ENCODE measurements around the gene LIN7A. TPM values are rescaled to one million over a fixed set of nuclear protein-coding genes. Genes with fewer than 3 reads are reported as not detected.

Gene LIN7A
- total and polyA plus RNA-seq, 2 of the 8 experiments (the other 6 are each of a cell fraction or from before 2014, with no cell fraction given) = 5.8 to 22.0 TPM

GRCh38 chr12:80811957-80812708, 125.6 kb downstream of the LIN7A start:
- FAIRE-seq (no peak), DNase-seq (ENCODE audit: low read depth in 1 of 2, low spot score in 2 of 2) (no peak)
- H2BK5ac ChIP-seq (ENCODE audit: low read depth, low read length) = no peak overlapping the region
- H3K23me2 ChIP-seq (ENCODE audit: low read depth, low read length) = no peaks in the 10 kb centered on the region; the same call in 1 of the 2 replicates
- H2BK12ac ChIP-seq (ENCODE audit: low read depth, low read length) = no peak overlapping the region
- H3K56ac ChIP-seq (replicated peaks; ENCODE audit: insufficient read length, low read depth, low read length) = no peak overlapping the region
- no peak overlapping the region for H2BK15ac ChIP-seq (ENCODE audit: low read length)
- no peak overlapping the region for H3K18ac ChIP-seq (ENCODE audit: extremely low read depth, low read length)
- H4K5ac ChIP-seq (ENCODE audit: insufficient read length, low read depth, low read length) = no peak overlapping the region
- H3K79me1 ChIP-seq (ENCODE audit: low read depth, low read length) = no peaks in the 10 kb centered on the region
- H3K4me2 ChIP-seq (ENCODE audit: insufficient read depth in 1 of 2, low read depth in 2 of 2, low read length in 2 of 2) = no peak overlapping the region
- H3K4me3 ChIP-seq (ENCODE audit: extremely low read depth in 1 of 4, insufficient read depth in 2 of 4, low read depth in 3 of 4, low read length in 4 of 4) = no peak overlapping the region
- H3K23ac ChIP-seq (ENCODE audit: insufficient read length) = no peak overlapping the region
- H3K14ac ChIP-seq (ENCODE audit: insufficient read length) = no peak overlapping the region
- no peaks in the 10 kb centered on the region for H3K4me1 ChIP-seq (replicated peaks in 1 of 4; ENCODE audit: control insufficient read depth in 3 of 4, insufficient read depth in 4 of 4, low read length in 3 of 4)
- H3K36me3 ChIP-seq (ENCODE audit: control insufficient read depth in 2 of 4, insufficient read depth in 4 of 4, low read length in 3 of 4) = peaks cover 0 to 8% (median 1%) of the 10 kb centered on the region in 4 experiments; a peak in 2 of 8 replicates
- no peak overlapping the region for H3K4ac ChIP-seq (replicated peaks; ENCODE audit: insufficient read length, low read depth, low read length)
- H3K79me2 ChIP-seq (ENCODE audit: control insufficient read depth in 1 of 2, insufficient read depth in 2 of 2, low read length in 2 of 2) = no peaks in the 10 kb centered on the region
- WGBS, 2 experiments (ENCODE audit: extremely low coverage in 1 of 2, insufficient coverage in 1 of 2, insufficient read length in 1 of 2, insufficient replicate concordance in 2 of 2, low coverage in 1 of 2, low lambda C conversion rate in 2 of 2, missing lambda C conversion rate in 1 of 2) = 93% methylated on average over 3 of the region's 3 CpGs; no CpG with 5 or more reads in 1 of the 2 experiments
- no peak overlapping the region for H2BK20ac ChIP-seq (ENCODE audit: low read length)
- H3K27me3 ChIP-seq (replicated peaks in 1 of 4; ENCODE audit: control insufficient read depth in 3 of 4, extremely low read depth in 1 of 4, insufficient read depth in 3 of 4, low read length in 3 of 4) = no peaks in the 10 kb centered on the region
- no peaks in the 10 kb centered on the region for H3K9me3 ChIP-seq (ENCODE audit: insufficient read depth in 2 of 2, low read depth in 1 of 2, low read length in 1 of 2)
- no peak overlapping the region for H3K27ac ChIP-seq (ENCODE audit: low read depth, low read length)
- no peak overlapping the region for H3K9ac ChIP-seq (replicated peaks in 1 of 4; ENCODE audit: extremely low read depth in 1 of 4, low read depth in 3 of 4, low read length in 3 of 4)
- H4K8ac ChIP-seq (ENCODE audit: extremely low read depth, insufficient read depth, low read length) = no peak overlapping the region
- no peak overlapping the region for H4K91ac ChIP-seq (replicated peaks; ENCODE audit: insufficient read length, low read length)
- no peak overlapping the region for H2BK120ac ChIP-seq (replicated peaks; ENCODE audit: low read depth, low read length)
- no peak overlapping the region for H2AK5ac ChIP-seq (ENCODE audit: low read depth, low read length)
- CTCF ChIA-PET (ENCODE audit: partially characterized antibody) = interaction anchor here (0.7 to 2.4 kb wide), 2 partner anchors 25 to 40 kb away, joined by 5 to 6 read pairs; no protein-coding TSS in a partner anchor
- H4K20me1 ChIP-seq (replicated peaks in 1 of 2; ENCODE audit: control insufficient read depth in 1 of 2, insufficient read depth in 2 of 2, low read length in 2 of 2) = no peaks in the 10 kb centered on the region
- POLR2A ChIA-PET (ENCODE audit: partially characterized antibody) = no interaction called here
- no peak overlapping the region for H2AFZ ChIP-seq (ENCODE audit: low read length)
